ENCODE results near the gene DUSP7.

DNA sequence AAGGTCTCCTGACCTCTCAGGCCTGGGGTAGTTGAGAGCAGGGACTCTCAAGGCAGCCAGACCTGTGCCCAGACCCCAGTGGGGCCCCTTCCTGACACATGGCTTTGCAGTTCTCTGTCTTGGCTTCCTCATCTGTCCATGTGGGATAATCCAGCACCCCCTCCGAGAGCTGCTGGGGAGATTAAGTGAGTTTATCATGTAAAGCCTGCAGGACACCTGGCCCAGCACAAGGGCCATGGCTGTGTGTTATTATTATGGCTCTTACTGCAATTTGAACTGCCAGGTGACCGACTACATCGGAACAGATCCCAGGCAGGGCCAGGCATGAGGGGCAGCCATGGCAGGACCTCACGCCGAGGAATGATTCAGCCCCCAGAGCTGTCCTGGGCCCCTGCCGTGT is 12.6 kb downstream of the DUSP7 start:
- TF ChIP-seq, protein P1, sequence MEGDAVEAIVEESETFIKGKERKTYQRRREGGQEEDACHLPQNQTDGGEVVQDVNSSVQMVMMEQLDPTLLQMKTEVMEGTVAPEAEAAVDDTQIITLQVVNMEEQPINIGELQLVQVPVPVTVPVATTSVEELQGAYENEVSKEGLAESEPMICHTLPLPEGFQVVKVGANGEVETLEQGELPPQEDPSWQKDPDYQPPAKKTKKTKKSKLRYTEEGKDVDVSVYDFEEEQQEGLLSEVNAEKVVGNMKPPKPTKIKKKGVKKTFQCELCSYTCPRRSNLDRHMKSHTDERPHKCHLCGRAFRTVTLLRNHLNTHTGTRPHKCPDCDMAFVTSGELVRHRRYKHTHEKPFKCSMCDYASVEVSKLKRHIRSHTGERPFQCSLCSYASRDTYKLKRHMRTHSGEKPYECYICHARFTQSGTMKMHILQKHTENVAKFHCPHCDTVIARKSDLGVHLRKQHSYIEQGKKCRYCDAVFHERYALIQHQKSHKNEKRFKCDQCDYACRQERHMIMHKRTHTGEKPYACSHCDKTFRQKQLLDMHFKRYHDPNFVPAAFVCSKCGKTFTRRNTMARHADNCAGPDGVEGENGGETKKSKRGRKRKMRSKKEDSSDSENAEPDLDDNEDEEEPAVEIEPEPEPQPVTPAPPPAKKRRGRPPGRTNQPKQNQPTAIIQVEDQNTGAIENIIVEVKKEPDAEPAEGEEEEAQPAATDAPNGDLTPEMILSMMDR (IDR thresholded peaks at IDR 0.05 in 4 of 5, conservative IDR thresholded peaks at IDR 0.05 in 1 of 5) = no peak
- no peak for TF ChIP-seq POLR2A (IDR thresholded peaks at IDR 0.05)
